NCI-H1436 (cell line): ENCODE results near the gene IFT20.
"Not testable (repeated sequence)": the region's sequence is repeated elsewhere in the genome, so short reads cannot be mapped to it uniquely, and the experiment has no call there.

ENCODE experiments used
- DNase-seq: peaks from one replicate; lab custom pipeline; 2025; lab: John Stamatoyannopoulos, UW

Gene IFT20

DNA sequence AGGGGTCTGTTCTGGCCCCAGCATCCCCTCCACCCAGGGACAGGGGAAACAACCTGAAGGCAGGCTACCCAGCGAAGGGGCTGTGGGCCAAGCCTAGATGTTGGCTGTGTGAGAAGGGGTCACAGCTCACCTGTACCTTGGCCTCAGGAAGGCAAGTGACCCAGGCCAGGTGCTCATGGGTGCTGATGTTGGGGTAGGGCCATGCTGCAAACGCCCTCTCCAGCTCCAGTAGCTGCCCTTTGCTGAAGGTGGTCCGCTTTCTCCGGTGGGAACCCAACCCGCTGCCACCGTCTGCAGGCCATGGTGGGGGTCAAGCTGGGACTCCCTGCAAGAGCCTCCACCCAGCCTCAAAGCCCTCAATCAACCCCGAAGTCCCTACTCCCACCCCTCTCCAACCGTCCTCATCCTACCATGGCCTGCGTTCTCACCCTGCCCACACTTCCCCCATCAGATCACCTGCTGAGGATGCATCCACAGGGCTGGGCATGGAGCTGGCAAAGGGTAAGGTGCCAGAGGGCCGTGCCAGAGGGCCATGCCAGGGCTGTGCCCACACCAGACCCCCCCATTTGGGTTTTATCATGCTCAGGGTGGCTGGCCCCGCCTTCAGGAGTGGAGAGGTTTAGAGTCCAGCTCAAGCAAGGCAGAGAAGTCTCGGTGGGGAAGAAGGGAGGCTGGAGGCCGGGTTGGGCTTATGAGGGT, 29.5 kb upstream of the IFT20 start, which contains the start of gene SEBOX:
SEBOX (minus strand) TSS at position 535 of the 699 bp plus-strand sequence; CDS start at position 487, 48 bp downstream.
- no peak for DNase-seq

DNA sequence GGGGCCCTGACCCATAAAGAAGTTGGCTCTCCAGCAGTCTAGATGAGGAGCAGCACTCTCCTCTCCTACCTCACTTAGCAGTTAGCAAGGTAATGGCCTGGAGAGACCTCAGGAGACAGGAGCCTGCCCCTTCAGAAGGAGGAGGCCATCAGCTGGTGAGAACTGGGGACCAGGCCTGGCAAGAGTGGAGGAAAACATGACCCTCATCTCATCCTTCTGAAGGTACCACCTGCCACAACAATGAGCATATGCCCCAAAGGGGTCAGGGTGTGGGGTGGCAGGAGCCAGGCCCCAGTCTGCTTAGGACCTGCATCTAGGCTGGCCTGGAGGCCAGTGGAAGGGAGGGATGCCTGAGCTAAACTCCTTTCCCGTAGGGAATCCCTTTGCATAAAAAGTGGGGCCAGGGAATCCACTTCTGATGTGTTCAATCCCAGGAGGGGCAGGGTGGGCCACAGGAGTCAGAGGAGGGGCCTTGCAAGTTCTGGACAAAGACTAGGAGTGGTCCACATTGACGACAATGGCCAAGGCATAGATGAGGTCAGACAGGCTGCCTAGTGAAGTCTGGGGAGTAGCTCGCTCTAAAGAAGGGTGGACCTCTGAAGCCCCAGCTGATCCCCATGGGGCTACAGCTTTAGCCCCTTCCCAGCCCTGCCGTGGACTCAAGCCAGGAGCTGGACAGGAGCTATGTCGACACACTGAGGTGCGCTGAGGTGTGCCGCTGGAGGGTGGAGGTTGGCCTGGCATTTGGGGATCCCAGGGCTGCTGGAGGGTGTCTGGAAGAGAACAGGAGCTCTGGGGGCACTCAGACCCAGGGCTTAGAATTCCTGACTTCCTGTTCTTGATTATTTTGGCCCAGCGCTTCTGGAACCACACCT, 28.7 kb upstream of the IFT20 start:
- no peak for DNase-seq

DNA sequence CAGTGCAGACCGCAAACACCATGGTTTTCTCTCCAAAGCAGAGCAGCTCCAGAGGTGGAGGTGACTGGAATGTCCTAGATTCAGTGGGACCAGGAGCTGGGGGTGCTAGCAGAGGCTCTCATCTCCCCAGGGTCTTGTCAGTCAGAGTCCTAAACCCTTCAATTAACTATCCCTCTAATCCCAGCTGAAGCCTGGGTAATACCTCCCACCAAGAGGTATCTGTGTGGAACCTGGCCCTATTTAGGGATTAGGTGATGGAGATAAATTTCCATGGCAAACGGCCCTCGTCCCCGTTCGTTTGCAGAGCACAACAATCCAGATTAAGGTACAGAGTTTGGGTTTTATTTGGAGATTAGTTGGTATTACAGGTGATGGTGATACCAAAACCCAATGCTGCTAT, 27.9 kb upstream of the IFT20 start:
- DNase-seq: no peak

DNA sequence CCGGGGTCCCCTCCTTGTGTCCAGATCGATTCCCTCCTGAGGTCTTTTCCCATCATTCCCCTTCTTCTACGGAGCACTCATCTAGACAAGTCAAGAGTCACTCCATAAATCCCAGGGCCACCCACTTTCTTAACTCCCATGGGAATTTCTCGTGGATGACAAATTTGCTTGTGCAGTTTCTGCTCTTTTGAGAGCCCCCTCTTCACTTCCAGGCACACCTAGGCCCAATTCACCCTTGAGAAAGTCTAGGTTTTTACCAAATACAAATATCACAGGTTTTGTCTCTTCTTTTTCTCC, 22.6 kb upstream of the IFT20 start:
- no peak for DNase-seq

DNA sequence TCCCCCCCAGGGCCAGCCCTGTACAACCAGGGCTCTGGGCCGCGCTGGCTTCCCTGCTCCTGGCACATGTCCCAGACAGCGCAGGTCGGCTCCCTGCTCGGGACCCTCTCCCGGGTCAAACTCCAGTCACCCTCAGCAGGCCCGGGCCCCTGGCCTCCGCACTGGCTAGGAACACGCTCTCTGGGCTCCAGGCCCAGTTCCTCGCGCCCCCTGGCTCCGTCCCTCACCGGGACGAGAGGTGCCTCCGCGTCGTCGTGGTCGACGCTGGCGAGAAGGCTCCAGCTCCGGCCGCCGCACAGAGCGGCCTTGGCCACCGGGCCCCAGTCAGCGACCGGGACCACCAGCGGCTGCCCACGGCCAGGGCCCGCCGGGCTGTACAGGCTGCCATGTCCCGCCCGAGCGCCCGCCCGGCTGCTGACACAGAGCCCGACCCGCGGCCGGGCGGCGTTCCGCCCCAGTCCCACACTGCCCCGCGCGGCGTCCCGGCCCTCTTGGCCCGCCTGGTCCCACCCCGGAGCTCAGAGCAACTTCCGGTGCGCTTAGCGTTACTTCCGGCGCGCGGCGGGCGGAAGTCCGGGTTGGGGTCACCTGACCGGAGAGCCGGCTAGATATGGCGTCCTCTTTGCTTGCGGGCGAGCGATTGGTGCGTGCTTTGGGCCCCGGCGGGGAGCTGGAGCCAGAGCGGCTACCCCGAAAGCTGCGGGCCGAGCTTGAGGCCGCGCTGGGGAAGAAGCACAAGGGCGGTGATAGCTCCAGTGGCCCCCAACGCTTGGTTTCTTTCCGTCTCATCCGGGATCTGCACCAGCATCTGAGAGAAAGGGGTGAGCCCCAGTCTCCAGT, 22.0 kb upstream of the IFT20 start, which contains the start of gene POLDIP2:
POLDIP2 (minus strand) TSS at position 467 of the 840 bp plus-strand sequence; CDS start at position 388, 79 bp downstream.
- peak; percentile 96 for DNase-seq

DNA sequence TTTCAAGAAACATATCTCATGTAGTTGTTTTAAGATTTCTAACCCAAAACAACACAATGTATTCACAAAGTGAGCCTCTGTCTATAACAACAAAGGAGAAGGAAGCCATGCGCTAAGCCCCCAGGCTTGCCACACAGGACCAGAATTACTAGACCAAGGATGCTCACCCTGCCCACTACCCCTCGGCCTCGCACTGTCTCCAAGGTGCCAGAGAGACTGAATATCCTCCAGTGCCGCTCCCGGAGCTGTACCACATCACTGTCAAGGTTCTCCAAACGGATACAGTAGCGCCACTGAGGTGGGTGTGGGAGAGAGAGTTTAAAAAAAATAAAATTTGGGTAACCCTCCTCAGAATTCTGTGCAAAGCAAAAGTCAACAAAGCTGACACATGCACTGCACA, 15.0 kb upstream of the IFT20 start:
- DNase-seq: no peak

DNA sequence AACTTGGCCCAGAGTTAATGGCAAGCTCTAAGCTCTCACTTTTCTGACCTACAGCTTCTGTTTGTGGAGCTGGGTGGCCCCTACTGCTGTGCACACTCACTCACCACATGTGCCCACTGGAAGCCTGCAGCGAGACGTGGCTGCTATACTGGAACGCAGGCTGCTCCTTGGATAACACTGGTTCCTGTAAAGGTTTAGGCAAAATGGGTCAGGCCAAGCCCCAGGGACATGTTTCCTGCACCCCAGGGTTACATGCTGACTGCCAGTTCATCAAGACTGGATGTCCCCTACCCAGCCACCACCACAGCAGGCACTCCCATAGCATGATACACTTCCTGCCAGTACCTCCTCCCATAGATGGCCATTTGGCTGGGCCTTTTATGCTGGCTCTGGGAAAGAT, 13.7 kb upstream of the IFT20 start:
- DNase-seq: no peak

DNA sequence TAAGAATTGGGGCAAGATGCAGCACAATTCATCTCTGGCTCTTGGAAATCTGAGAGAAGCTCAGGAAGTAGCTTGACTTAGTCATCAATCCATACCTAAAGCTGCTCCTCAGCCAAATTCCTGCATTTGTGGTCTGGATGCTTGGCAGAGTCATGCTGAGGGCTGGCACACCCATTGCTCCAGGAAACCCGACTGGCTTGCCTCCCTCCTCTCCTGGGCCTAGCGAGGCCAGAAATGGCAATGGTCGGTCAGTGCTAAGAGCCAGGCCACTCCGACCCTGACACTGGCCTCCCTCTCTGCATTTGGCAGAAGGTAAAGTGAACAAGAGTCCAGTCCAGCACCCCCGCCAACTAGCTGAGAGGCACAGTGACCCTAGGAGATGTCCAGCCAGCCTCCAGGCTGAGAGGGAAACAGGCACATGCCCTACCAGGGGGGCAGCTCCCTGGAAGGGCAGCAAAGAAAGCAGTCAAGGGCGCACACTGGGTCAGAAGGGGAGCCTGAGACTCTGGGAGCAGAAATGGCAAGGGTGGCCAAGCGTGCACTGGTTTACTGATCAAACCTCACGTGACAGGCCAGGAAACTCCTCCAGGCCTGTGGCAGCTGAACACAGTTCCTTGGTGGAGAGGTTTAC, 12.1 kb upstream of the IFT20 start:
- DNase-seq: no peak

DNA sequence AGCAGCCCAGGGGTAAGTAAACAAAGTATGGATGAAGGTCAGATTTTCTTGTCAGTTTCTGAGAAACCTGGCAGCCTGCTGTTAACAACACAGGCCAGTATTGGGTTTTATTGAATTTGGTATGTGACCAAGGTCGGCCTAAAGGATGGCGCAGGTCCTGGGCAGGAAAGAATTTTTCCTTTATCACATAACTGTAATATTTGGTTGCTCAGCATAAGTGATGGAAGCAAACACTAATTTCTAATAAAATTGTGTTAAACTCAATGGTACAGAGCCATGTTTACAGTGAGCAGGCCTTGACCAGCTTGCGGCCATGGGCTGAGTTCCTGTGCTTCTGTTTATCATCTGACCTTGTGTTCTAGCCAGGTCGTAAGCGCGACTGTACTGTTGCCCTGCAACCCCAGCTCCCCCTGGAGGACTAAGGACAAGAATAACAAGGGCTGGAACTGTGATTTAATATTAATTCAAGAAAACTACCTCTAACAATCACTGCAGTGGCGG, 11.5 kb upstream of the IFT20 start:
- DNase-seq: no peak

DNA sequence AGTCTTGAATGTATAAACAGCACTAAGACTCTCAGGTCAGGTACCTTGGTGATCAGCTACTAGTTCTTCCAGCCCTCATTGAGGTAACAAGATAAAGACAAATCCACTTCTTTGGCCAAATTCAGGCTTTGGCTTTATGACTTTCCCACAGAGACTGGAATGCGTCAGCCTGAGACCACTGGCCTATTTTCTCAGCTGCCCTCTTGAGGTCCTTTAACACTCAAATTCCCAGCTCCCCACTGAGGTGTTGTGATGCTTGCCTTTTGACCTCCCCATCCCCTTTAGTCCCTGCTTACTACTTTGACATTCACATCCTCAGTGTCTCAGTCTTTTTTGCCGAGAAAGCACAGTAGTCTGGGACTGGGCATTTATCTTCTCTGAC, 10.9 kb upstream of the IFT20 start:
- DNase-seq: no peak

DNA sequence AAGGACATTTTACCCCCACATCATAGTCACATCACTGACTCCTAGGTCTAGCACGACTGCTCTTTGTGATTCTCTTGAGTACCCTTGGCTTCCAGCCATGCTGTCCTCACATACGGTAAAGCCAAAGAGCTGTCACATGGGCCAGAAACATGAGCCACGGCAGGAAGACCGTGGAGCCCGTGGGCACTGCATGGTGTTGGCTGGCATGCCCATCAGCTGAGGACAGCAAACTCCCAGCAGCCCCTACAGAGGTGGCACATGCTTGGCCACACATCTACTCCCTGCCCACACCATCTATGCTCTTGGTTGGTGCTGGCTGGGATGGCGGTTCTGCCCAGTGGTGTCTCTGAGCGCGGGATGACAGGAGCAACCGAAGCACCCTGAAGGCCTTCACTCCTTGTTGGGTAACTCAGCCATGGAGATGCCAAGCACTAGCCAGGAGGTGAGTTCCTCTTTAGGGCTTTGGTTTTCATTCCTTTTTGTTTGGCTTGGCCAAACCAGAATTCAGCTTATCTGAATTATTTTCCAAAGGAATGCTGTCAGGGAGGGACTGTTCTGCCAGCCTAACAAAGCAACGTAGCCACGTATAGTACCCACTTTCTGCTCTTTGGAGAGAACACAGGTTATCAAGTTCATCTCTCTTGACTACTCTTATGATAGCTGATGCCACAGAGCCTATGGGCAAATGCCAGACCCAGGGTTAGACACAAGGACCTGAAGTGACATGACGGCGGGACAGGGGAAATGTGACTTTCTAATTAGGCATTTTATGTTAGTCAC, 10.3 kb upstream of the IFT20 start:
- DNase-seq: no peak

DNA sequence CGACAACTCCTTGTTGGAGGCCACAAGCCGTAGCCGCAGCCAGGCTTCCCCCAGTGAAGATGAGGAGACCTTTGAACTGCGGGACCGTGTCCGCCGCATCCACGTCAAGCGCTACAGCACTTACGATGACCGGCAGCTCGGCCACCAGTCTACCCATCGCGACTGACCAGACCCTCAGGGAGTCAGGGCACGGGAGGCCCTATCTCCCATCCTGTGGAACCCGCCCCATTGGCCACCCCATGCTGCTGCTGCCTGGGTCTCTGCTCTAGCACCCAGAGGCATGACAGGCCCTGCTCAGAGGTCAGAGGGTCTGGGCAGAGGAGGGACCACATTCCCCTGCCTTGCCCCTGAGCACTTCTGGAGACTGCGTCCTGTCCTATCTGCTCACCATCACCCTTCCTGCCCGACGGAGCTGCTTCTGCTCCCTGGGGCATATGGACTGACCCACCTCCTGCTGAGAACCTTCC, 9.2 kb upstream of the IFT20 start:
- no peak for DNase-seq

DNA sequence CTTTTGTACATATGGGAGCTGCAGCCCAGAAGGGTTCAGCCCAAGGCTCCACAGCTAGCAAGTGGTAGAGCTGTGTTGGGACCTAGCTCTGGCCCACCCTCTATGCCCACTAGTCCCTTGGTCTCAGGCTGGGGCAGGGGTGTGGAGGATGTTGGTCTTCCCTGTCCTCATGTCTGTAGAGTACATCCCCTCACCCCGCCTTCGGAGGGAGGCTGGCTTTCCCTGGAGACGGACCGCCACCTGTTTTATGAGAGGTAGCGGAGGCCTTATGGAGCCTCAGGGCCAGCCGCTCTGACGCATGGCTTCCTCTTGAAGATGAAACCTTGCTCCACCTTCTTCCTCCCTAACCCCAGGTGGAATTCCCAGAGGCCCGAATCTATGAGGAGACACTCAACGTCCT, 8.7 kb upstream of the IFT20 start:
- no peak for DNase-seq

DNA sequence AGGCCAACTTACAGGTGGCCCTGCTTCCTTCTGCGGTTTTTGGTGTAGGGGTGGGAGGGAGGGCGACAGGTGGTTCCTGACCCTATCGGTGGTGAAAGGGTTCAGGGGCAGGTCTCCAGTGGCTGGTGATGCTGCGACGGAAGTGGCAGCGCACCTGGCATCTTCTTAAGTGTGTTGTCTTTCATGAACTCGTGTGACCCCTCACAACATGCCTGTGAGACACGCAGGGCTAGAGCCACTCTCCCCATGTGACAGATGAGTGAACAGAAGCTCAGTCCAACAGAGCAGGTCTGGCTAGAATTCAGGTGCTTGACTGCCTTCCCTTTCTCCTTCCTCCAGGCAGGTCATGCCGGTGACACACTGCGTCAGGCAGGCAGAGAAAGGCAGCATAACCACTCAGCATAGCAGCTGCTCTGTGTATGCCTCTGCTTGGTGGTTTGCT, 8.2 kb upstream of the IFT20 start:
- DNase-seq: no peak

DNA sequence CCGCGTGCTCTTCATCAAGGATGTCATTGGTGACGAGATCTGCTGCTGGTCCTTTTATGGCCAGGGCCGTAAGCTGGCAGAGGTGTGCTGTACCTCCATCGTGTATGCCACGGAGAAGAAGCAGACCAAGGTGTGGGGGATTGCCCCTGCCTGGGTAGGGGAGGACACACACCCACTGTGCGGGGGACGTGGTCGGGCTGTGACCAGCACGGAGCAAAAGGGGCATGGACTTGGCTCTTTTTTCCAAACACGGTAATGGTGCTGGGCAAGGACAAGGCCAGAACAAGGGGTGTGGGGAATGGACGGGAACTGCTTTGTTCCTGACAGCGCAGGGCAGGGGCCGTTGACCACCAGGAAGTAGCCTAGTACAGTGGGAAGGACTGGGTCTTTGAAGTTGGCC, 7.0 kb upstream of the IFT20 start:
- no peak for DNase-seq

DNA sequence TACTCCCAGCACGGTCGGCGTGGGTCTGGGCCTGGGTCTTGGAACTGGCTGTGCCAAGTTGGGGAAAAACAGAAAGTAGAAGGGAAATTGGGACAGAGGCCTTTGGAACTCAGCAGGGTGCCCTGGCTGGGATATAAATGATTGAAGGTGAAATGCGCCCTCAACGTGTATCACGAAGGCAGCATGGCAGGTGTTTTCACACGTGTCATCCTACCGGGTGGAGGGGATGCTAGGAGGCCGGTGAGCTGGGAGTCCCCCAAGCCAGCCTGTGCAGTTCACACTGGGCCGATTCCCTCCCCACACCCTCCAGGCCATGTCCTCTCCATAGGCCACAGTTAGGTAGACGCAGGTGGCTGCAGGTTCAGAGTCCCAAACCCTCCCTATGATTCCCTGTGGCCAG, 6.2 kb upstream of the IFT20 start:
- no peak for DNase-seq

DNA sequence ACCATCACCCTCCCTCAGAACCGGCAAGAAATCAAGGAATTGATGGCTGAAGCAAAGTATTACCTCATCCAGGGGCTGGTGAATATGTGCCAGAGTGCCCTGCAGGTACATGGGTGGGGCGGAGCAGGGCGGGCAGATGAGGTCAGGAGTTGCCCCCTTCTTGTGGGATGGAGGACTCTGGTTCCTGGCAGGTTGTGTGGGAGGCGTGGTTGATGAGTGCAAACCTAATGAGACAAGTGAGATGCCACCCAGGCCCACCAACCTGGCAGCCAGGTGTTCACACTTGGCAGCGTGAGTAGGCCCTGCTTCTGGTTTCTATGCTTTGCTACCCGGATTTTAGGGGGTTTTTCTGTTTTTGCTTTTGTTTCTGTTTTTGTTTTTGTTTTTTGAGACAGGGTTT, 5.1 kb upstream of the IFT20 start:
- DNase-seq: no peak

DNA sequence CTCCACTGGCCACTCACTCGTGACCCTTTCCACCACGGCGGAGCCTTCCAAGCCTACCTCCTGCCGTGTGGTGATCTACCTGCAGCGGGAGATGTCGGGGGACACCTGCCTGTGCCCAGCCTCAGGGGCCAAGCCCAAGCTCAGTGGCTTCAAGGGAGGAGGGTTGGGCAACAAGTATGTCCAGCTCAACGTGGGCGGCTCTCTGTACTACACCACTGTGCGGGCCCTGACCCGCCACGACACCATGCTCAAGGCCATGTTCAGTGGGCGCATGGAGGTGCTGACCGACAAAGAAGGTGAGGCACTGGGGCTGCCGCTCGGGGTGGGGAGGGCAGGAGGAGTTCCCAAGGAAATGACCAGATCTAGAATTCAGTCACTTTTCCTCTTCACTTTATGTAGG, 4.2 kb upstream of the IFT20 start:
- no peak for DNase-seq

DNA sequence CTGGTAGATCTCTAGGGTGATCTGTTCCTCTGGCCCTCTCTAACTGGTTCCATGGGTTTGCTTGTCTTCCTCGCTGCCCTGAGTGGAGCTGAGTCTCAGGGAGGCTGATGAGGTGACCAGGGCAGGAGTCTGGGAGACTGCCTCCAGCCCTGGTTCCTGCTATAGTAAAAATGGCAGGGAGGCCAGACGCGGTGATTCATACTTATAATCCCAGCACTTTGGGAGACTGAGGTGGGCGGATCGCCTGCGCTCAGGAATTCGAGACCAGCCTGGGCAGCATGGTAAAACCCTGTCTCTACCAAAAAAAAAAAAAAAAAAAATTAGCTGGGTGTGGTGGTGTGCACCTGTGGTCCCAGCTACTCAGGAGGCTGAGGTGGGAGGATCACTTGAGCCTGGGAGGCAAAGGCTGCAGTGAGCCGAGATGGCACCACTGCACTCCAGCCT, 3.5 kb upstream of the IFT20 start:
- not testable (repeated sequence) for DNase-seq

DNA sequence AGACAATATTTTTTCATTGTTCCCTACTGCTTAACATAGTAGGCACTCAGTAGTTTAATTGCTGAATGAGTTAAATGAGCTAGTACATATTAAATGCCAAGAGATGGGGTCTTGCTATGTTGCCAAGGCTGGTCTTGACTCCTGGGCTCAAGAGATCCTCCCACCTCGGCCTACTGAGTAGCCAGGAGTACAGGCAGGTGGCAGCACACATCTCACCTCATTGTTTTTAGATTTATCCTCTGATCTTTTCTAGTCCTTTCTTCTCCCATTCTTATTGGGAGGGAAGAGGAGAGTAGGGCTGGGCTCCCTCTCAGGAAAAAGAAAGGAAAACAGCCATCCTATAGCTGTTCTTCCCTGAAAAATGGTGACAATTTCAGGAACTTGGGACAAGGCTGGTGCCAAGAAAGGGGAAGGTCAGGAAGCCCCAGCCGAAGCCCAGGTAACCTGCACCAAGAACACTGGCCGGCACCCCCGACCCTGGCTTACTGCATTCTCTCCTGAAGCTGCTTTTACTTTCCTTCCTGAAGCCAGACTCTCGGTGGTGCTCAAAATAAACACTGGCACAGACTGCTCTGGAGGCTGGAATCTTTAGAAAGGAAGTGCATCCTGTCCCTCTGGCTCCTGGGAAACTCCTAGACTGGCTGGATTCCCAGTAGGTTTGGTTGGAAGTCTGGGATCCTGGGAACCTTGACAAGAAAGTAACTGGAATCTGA, 2.9 kb upstream of the IFT20 start:
- DNase-seq: no peak
